ENCODE data around the gene UCN2.
"Not testable (repeated sequence)": the region's sequence is repeated elsewhere in the genome, so short reads cannot be mapped to it uniquely, and the experiment has no call there.

Gene UCN2

DNA sequence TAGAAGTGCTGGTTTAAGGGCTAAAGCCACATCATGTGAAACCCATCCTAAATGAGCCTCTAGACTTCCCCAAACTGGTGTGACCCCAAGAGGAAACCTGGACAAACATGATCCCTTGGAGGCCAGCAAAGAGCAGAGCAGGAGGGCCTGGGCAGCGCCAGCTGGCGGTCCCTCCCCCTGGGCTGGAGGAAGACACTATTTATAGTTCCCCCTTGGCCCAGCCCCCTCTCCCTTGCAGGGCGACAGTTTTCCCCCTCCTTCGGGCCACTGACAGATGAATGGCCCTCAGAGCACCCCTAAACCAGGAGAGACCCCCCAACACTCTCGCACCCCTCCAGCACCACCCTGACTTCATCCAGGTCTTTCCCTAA lies 2.9 kb downstream of the UCN2 start:
- DNase-seq = no peak

DNA sequence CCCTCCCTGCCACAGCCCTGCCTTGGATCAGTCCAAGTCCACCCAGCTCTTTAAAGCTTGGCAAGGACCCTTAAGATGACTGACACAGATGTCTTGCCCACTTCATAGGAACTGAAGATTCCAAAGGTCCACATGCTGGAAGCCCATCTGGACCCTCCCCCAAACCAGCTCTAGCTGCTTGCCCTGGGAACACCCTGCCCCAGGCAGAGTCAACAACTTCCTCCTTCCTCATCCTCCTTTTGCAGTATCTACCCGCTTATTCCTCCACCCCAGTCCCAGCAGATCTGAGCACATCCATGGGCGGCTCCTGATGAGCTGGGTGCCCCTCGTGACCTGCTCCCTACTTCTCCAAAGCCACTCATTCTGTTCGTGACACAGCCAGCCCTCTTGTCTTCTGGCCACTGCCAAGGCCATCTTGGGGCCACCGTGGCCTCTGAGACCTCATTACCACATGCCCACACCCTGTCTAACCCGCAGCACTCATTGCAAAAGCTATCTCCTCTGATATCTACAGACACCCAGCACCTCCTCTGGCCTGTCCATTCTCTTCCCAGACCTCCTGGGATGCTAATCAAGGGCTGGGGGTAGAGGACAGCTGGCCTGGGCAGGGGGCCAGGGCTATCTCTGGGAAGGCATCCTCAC lies 5.0 kb downstream of the UCN2 start:
- no peak for DNase-seq

DNA sequence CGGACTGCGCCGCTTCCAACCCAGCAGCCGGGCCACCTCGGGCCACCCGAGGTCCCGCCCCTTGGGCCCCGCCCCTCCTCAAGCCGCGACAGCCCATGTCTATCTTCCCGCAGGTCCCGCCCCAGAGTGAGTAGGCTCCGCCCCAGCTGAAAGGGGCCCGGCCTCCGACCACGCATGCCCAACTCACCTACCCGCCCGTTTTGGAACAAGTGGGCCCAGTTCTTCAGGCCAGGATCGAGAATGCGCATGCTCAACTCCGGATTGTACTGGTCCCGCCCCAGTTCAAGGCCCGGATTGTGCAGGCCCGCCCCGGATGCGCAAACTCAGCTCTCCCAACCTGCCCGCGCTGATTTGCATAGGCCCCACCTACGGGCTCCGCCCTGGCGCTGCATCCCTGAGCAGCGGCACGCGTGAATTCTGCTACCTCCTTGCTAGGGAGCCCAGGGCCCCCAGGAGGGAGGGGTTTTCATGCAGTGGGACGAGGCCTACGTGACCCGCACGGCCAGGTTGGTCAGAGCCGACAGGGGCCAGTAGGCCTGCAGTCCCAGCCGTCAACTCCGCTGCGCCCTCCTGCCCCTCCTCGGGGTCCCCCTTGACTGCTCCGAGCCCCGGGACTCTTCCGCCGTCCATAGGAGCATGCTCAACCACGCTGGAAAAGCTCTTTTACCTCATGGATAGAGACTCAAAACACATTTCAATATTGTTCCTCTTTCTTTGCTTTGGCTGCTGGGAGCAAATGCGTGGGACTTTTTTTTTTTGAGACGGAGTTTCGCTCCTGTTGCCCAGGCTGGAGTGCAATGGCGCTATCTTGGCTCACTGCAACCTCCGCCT lies 6.6 kb downstream of the UCN2 start, which contains the start of gene PFKFB4:
PFKFB4 (minus strand) TSS at position 8 of the 831 bp plus-strand sequence. CDS start 26 bp downstream, outside the sequence.
- DNase-seq = peak; percentile 99

GRCh38 chr3:48555949-48556795 lies 7.4 kb downstream of the UCN2 start:
- no peak for DNase-seq

DNA sequence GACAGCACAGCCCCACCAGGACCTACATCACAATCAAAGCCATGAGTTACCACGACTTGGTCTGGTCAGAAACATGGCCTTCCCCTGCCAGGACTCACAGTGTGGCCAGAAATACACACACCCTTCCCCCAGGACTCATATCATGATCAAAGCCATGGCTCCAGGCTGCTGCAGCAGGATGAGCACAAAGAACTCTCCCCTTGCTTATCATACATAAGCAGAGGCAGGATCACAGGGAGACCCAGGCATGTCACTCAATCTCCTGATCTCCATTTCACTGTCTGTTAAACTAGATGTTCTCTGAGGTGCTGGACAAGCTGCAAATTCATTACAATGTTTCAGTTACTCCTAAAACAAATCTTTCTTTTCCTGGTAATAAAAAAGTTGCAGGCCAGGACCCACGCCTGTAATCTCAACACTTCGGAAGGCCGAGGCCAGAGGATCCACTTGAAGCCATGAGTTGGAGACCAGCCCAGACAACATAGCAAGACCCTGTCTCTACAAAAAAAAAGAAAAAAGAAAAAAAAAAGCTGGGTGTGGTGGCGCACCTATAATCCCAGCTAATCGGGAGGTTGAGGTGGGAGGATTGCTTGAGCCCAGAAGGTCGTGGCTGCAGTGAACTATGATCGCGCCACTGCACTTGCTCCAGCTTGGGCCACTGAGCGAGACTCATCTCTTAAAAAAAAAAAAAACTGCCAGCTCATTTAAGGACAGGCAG lies 8.2 kb downstream of the UCN2 start:
- DNase-seq = peak; percentile 25

GRCh38 chr3:48553886-48554845 lies 9.4 kb downstream of the UCN2 start:
- no peak for DNase-seq

- DNase-seq = no peak
These were observed 10.2 kb downstream of the UCN2 start for GRCh38 chr3:48553361-48553760.

DNA sequence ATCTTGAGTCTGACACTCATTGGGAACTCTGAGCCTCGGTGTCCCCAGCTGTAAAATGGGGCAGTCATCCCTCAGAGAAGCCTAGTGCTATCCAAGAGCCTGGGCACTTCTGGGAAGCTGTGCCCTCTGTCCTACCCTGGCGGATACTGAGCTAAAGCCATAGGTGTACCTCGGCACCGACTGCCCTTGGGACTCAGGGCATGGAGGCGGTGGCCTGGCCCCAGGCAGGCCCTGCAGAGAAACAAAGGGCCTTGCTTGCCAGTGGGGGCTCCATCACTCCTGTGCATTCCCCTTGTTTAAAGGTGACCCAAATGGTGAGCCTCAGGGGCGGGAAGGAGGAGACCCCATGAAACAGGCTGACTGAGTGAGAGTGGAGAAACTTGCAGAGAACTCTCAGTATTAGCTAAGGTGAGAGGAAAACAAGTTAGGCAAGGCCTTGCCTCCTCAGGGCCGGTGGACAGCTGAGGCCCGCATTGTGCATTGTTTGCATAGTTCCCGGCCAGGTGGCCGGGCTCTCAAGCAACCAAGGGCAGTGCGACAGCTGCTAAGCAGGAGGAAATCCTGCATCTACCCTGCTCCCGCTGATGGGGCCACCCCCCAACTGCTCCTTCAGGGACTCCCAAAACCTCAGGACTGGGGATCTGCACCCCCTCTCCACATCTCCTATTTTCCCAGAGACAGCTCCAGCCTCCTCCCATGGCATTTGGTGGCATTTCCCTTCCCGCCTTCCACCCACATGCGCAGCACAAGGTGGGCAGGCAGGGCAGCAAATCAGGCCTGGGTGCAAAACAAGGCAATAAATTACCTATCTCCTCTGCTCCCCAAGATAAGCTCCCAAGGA lies 11.2 kb downstream of the UCN2 start:
- no peak for DNase-seq

DNA sequence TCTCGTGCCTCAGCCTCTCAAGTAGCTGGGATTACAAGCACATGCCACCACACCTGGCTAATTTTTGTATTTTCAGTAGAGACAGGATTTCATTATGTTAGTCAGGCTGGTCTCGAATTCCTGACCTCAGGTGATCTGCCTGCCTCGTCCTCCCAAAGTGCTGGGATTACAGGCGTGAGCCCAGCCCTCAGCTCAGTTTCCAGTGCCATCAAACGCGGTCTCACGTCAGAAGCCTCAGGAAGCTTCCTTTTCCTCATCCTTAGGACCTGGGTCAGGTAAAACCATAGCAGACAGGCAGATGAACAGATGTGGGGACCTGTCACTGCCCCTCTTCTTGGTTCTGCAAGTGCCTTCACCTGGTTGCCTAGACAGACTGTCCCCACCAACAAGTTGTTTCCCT lies 11.9 kb downstream of the UCN2 start:
- DNase-seq = not testable (repeated sequence)

DNA sequence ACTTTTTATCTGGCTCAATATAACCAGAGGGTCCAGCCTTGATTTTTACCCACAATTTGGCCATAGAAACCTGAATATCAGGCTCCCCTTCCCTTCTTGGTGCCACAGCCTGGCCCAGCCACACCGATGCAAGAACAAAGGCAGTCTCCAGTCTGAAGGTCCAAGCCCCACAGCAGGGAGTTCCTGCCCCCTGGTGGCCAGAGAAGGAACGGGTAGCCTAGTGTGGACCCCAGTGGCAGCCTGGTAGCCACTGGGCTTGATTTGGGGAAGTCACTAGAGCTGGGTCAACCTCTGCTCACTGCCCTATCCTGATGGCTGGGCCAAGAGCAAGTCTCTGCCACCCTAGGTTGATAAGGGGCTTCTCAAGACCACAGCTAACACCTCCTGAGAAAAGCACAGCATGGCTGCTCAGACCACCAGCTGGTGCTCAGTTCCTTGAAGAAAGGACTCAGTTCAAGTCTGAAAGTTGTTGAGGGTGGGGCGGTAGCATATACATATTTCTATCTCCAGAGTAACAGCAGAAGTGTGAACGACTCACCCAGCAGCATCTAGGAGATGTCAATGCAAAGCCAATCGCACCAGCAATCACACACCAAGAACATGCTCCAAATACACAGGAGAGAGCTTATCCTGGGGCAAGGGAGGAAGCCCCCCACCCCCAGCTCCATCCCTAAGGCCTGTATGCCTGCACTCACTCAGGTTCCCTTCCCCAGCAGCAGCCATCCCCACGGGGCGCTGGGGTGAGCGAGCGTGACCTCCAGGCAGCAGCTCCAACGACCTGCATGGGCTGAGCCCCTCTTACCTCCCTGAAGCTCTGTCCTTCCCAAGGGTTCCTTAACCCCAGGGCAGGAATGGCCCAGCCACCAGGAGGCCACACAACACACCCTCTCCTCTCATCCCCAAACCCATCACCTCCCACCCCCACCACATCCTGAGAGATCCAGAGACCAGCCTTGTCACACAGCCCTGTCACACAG lies 14.6 kb downstream of the UCN2 start:
- peak; percentile 77 for DNase-seq

GRCh38 chr3:48548126-48548525 lies 15.5 kb downstream of the UCN2 start:
- DNase-seq = no peak

- no peak for DNase-seq
These were observed 17.3 kb downstream of the UCN2 start for GRCh38 chr3:48546203-48546829.

- no peak for DNase-seq
These were observed 19.4 kb downstream of the UCN2 start for GRCh38 chr3:48544141-48544540.

- DNase-seq = no peak
These were observed 20.2 kb downstream of the UCN2 start for GRCh38 chr3:48543271-48543866.

GRCh38 chr3:48538451-48538850 lies 25.1 kb downstream of the UCN2 start:
- DNase-seq = no peak

DNA sequence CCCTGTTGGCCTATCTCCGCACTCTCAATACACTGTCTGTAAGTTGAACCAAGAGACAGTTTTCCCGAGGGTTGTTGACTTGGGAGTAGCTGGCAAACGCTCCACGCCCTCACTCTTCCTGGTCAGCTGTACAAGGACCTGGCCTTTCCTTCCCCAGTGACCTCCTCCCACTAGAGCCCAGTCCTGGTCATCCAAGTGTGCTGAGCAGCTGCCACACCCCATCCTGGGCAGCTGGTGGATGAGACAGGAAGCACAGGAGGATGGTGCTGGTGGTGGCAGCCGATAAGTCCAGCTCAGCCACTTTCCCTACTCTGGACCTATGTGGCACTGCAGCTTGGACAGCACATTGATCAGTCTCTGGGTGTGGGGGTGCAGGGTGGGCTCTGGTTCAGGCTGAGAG lies 26.8 kb downstream of the UCN2 start:
- DNase-seq = no peak

DNA sequence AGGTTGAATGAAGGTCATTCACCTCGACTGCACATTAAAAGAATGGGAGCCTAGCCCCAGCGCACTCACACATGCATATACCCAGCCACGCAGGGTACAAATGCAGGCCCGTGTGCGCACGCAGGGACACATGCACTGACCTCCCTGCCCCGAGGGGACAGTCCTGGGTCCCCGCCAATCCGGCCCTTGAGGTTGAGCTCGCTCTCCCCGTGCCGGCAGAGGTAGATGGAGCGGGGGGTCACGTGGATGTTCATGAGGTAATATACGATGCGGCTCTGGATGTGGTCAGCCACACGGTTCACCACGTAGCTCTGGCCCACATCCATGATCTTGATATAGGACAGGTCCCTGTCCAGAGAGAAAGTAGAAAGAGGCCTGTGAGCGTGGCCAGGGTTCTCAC lies 27.5 kb downstream of the UCN2 start:
- DNase-seq = no peak

DNA sequence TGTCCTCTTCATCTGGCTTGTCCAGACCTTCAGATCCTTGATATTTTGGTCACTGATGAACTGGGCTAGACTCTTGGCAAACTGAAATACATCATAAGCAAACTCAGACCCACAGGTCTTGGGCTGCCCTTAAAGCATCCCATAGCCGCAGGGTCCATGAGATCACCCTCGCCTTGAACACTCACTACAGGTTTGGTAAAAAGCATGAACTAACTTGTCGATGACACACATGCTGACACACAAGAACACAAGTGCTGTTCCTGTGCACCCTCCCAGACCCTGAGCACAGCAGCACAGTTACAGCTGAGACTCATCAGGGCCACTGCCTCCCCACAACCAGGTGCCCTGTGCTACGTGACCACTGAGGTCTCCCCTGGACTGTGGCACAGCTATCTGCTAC lies 28.0 kb downstream of the UCN2 start:
- DNase-seq = no peak

- DNase-seq = no peak
These were observed 30.6 kb downstream of the UCN2 start for GRCh38 chr3:48532977-48533337.
